Central memory CD8-positive, alpha-beta T cell (primary cell): ENCODE data around the gene FARS2.

Source experiments
- ATAC-seq: fragments of 150-1000 bp; cut with Tn5 transposase; replicated peaks from 2 replicates; pipeline ENCODE4 v1.10.0; 2022; ENCODE audit warnings: mild to moderate bottlenecking, moderate FRiP score, moderate number of reproducible peaks; ENCODE audit not compliant: poor library complexity, severe bottlenecking; ENCODE audit errors: extremely low read depth
- DNase-seq, 2 donors: peaks; one replicate each; pipeline ENCODE4 v3.0.0; 2021; ENCODE audit warnings: low spot score in 2 of 2
- H3K27ac Mint-ChIP-seq: one replicate; pipeline ENCODE4 v1.8.0; 2022; ENCODE audit warnings: low read depth, mild to moderate bottlenecking, moderate library complexity, mixed read lengths
- H3K27me3 Mint-ChIP-seq: one replicate; pipeline ENCODE4 v1.8.0; 2022; ENCODE audit warnings: mixed read lengths
- H3K36me3 Mint-ChIP-seq: one replicate; pipeline ENCODE4 v1.8.0; 2022; ENCODE audit warnings: mild to moderate bottlenecking, moderate library complexity, mixed read lengths; ENCODE audit not compliant: insufficient read depth
- H3K4me1 Mint-ChIP-seq: one replicate; pipeline ENCODE4 v1.8.0; 2022; ENCODE audit warnings: mixed read lengths
- H3K4me3 Mint-ChIP-seq: one replicate; pipeline ENCODE4 v1.8.0; 2022; ENCODE audit warnings: mild to moderate bottlenecking, moderate library complexity, mixed read lengths
- H3K9me3 Mint-ChIP-seq: one replicate; pipeline ENCODE4 v1.8.0; 2022; ENCODE audit warnings: mixed read lengths

FARS2 gene

DNA sequence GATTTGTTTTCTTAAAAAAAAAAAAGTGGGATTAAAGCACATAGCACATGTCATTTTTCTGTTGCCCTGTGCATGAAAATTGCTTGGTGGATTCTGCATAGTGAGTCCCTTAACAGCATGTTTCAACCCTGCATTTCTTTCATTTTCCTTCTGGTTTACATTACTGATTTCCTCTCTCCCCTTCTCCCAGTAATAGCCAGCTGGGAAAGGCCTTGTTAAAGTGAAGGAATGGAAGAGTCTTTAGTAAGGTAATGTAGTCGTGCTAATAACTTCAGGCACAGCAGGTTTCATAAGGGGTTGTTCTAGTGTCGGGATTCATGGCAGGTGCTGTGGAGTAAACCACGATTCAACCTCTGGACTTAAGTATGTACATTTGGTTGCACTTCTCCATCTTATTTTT lies 202.4 kb downstream of the FARS2 start:
- H3K4me3 Mint-ChIP-seq, result no peak overlapping the region
- H3K27ac Mint-ChIP-seq, result no peak overlapping the region
- H3K4me1 Mint-ChIP-seq, result peaks cover 8% of the 10 kb centered on the region
- H3K9me3 Mint-ChIP-seq, result no peaks in the 10 kb centered on the region
- H3K36me3 Mint-ChIP-seq, result peaks cover 2% of the 10 kb centered on the region
- H3K27me3 Mint-ChIP-seq, result no peaks in the 10 kb centered on the region
- ATAC-seq, result no peak
- DNase-seq, result no peak

DNA sequence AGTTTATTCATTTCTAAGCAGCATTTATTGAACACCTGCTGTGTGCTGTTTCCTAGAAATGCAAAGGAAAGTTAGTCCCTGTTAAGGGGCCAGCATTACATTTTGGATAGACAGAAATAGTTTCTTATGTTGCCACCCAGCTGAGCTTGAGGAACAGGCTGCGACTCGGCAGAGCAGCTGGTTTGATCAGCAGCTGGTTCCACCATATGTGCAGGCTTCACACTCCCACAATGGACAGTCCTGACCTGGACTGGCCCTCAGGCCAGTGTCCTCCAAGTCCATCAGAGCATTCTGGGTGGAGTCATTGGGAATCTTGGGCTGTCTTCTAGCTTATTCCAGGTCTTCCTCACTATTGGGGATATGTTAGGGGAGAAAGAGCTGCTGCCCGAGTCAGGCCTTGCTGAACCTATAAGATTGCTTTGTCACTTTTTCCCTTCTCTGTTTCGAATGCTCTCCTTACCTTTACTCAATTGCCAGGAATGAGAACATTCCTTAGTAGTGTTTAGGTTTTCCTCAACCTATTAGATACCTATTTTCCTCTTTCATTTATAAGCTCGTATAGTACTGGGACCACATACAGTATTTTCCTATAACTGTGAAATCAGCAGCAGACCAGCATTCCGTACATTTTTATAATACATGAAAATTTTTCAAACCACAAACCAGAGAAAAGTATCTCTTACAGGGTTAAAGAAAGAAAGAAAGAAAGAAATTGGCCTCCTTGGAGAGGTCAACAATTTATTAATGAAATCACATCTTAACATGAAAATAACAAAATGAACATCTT lies 203.0 kb downstream of the FARS2 start:
- DNase-seq (no peak), ATAC-seq (no peak)
- Mint-ChIP-seq H3K4me3 (no peak overlapping the region), H3K27me3 (no peaks in the 10 kb centered on the region), H3K4me1 (peaks cover 7% of the 10 kb centered on the region), H3K36me3 (peaks cover 2% of the 10 kb centered on the region), H3K27ac (no peak overlapping the region), H3K9me3 (no peaks in the 10 kb centered on the region)

DNA sequence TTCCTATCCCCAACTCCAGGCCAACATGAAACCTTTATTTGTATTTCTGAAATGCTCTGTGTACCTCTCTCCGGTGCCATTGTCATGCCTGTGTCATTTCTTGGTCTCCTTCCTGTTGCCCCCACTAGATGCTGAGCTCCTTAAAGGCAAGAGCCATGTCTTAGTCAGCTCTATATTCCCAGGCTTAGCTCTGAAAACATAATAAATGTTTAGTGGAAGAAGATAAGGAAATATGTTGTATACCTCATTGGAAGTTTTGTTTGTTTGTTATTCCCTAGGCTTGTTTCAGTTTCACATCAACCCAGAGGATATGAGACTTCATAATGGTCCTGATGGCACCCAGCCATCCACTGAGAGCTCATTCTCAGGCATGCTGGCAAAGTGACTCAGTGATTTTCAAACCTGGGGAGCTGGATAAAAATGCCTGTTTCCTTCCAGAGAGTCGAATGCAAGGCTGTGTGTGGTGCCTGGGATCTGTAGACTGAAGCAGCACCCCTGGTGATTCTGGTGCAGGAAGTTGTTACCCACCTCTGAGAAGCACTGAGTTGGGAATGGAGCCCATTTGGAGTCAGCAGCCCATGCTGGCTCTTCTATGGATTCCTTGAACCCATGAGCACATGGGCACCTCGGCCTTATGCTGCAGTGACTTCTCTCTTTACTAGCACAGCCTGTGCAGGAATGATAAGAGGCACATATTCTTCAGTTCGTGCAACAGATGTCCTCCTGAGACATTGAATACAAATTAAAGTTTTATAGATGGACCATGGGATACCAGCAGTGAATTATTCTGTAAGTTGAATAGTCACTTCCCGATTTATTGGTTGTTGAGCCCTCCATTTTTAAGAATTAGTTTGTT lies 205.2 kb downstream of the FARS2 start:
- peaks cover 2% of the 10 kb centered on the region for H3K36me3 Mint-ChIP-seq
- H3K27me3 Mint-ChIP-seq, result no peaks in the 10 kb centered on the region
- no peak for ATAC-seq
- no peak for DNase-seq
- H3K27ac Mint-ChIP-seq, result no peak overlapping the region
- no peaks in the 10 kb centered on the region for H3K9me3 Mint-ChIP-seq
- no peak overlapping the region for H3K4me3 Mint-ChIP-seq
- H3K4me1 Mint-ChIP-seq, result no peaks in the 10 kb centered on the region

DNA sequence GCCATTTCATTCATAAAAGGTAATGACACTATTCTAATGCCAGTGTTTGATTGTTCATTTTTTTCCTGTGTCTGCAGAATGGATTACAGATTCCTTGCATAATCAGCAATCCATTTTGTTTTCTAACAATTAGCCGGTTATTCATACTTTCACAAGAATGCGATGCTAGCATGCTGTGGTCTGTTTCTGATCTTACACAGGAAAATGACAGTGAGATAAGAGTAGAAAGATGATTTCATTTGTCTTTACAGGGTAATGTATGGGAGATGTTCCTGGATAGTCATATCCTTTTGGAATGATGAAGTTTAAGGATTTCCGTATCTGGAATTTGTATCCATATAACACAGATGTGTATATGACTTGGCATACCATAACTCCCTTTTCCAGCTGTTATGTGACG lies 207.3 kb downstream of the FARS2 start:
- no peaks in the 10 kb centered on the region for H3K9me3 Mint-ChIP-seq
- H3K4me3 Mint-ChIP-seq, result no peak overlapping the region
- H3K4me1 Mint-ChIP-seq, result no peaks in the 10 kb centered on the region
- ATAC-seq (no peak), DNase-seq (no peak)
- H3K27me3 Mint-ChIP-seq, result no peaks in the 10 kb centered on the region
- H3K36me3 Mint-ChIP-seq, result peaks cover 2% of the 10 kb centered on the region
- H3K27ac Mint-ChIP-seq, result no peak overlapping the region

DNA sequence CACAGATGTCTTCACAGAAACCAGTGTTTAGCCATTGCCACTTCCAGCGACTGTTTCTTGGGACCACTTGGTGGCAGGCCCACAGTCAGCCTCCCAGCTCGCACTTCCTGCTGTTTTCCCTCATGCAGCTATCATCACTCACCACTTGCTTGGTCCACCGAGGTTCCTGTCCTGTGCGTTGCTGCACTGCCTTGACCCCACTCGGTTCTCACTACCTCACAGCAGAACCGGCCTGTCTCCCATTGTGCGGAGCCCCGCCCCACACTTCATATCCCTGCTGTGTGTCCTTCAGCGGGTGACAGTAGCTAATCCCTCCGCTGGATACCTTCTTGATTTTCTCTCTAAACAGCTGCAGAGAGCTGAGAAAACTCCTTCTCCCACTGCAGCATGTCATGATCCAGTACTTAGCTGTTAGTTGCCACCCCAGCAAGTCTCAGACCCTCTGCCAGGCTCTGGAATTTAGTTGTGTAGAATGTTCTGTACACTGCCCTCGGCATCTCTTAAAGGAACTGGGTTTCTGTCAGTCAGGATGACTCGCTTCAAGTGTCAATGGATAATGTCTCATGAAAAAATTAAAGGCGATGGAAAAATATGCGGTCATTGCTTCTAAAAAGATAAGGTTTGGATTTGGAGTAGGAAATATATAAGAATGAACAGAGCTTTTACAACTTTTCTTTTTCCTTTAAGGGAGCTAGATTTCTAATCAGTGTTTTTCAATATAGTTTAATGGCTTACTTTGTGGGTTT lies 208.0 kb downstream of the FARS2 start:
- Mint-ChIP-seq H3K36me3 (peaks cover 2% of the 10 kb centered on the region), H3K27ac (no peak overlapping the region), H3K27me3 (no peaks in the 10 kb centered on the region)

DNA sequence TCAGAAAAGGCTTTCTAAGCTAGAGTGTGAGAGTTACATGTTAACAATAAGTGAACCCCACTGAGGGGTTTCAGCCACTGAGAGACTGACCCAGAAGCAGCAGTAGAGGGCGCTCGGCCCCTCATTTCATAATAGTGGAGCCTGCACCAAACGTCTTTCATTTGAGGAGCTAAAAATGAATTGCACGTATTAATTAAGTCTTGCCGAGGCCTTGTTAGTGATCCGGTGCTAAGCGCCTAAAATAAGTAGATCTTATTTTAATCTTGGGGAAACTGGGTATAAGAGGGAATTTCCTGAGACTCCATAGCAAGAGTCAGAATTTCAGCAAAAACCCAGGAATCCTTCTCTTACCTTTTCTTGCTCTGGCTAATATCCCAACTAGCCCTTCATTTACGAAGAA lies 209.7 kb downstream of the FARS2 start:
- Mint-ChIP-seq H3K4me3 (no peak overlapping the region), H3K9me3 (no peaks in the 10 kb centered on the region), H3K36me3 (peaks cover 2% of the 10 kb centered on the region), H3K27me3 (no peaks in the 10 kb centered on the region), H3K27ac (no peak overlapping the region), H3K4me1 (no peaks in the 10 kb centered on the region)
- DNase-seq, result peak in 1 of 2 donors; percentile 21
- peak; percentile 60 for ATAC-seq

More for the DNA sequence above, 208.0 kb downstream of the FARS2 start:
- Mint-ChIP-seq H3K4me3 (no peak overlapping the region), H3K9me3 (no peaks in the 10 kb centered on the region), H3K4me1 (no peaks in the 10 kb centered on the region)
- DNase-seq (no peak), ATAC-seq (no peak)

DNA sequence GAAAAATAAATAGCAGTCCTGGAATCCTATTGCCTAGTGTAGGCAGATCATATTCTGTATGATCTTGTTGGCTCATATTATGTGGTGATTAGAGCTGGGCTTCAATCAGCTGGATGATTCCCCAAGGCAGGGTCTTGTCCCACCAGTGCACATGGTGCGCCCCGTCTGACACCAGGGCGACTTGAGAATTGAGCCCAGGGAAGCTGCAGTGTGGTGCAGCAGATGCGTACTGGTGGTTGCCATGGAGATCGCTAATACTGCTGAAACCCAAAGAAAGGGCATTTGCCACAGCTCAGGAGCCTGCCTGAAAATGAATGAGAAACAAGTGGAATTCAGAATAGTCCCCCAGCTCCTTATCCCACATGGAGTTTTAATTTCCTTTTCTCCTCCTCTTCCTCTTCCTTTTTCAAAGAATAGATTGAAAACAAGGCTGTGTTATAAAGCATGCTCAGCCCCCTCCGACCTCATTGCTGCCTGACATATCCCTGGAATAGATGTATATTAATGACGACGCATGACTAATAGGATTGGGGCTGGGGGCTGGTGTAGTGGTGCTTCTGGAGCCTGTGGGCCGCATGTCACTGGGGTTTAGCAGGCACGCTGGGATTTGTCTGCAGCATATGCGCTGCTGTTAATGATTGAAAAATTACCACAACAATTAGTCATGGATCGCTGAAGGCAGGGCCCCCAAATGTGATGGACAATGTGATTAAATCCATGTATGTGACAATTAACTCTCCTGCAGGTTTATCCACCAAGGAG lies 210.5 kb downstream of the FARS2 start:
- Mint-ChIP-seq H3K9me3 (no peaks in the 10 kb centered on the region), H3K27me3 (no peaks in the 10 kb centered on the region), H3K27ac (no peak overlapping the region), H3K4me1 (no peaks in the 10 kb centered on the region), H3K36me3 (peaks cover 2% of the 10 kb centered on the region), H3K4me3 (no peak overlapping the region)
- no peak for DNase-seq
- ATAC-seq, result no peak

DNA sequence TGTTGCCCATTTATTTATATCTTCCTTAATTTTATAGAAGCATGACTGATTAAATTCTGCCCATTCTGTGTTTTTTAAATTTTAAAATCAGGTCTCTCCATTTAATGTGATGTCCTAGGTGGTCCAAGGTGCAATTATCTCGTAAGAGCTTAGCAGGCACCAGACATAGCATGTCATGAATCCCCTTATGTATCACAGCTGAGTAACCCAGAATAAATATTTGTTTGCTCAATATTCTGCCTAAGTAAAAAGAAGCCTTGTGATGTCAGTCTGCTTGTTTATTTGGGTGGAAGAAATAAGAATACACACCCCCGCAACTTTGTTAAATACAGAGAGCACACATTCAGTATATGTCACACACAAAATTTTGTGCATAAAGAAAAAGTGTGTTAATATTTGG lies 211.3 kb downstream of the FARS2 start:
- no peak for DNase-seq
- Mint-ChIP-seq H3K36me3 (peaks cover 2% of the 10 kb centered on the region), H3K4me1 (no peaks in the 10 kb centered on the region), H3K4me3 (no peak overlapping the region), H3K27ac (no peak overlapping the region), H3K9me3 (no peaks in the 10 kb centered on the region), H3K27me3 (no peaks in the 10 kb centered on the region)
- ATAC-seq, result no peak

DNA sequence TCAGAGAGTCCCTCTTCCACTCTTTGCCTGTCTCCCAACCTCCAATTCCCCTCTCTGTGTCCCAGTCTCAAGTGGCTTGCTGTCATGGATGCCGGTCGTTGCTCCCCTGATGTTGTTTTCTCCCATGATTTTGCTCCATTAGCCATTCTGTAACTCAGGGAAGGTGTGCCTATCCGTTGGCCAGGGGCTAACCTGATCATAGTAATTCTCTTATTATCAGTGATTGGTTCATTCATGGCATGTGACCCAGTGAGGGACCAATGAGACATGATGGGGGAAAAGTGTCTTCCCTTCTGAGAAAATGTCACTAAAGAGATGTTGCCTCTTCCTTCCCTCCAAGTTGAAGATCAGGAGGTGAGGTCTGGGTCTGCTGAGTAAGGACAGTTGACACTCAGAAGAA lies 214.5 kb downstream of the FARS2 start:
- no peak overlapping the region for H3K27ac Mint-ChIP-seq
- H3K36me3 Mint-ChIP-seq, result no peaks in the 10 kb centered on the region
- peaks cover under 1% of the 10 kb centered on the region for H3K4me1 Mint-ChIP-seq
- H3K27me3 Mint-ChIP-seq, result no peaks in the 10 kb centered on the region
- no peak overlapping the region for H3K4me3 Mint-ChIP-seq
- no peak for ATAC-seq
- DNase-seq, result no peak
- H3K9me3 Mint-ChIP-seq, result no peaks in the 10 kb centered on the region

DNA sequence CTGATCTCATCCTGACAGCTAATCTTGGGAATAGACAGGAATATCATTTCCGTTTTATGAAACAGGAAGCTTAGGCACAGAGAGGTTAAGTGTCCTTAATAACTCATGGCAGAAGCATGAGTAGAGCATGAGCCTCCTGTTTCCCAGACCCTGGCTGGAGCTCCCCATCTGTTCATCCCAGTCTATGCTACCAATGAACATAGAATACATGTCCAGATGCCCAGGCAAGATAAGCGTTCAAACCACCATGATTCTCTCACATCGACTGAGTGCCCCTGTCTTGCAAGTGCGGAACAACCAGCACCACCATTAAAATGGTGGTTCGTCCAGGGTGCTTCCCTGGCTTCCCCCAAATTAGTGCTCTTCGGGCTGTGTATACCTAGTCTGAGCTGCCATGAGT lies 217.1 kb downstream of the FARS2 start:
- no peaks in the 10 kb centered on the region for H3K27me3 Mint-ChIP-seq
- H3K4me3 Mint-ChIP-seq, result no peak overlapping the region
- no peak for ATAC-seq
- H3K36me3 Mint-ChIP-seq, result no peaks in the 10 kb centered on the region
- H3K27ac Mint-ChIP-seq, result no peak overlapping the region
- DNase-seq, result no peak
- peaks cover 5% of the 10 kb centered on the region for H3K4me1 Mint-ChIP-seq
- H3K9me3 Mint-ChIP-seq, result no peaks in the 10 kb centered on the region

DNA sequence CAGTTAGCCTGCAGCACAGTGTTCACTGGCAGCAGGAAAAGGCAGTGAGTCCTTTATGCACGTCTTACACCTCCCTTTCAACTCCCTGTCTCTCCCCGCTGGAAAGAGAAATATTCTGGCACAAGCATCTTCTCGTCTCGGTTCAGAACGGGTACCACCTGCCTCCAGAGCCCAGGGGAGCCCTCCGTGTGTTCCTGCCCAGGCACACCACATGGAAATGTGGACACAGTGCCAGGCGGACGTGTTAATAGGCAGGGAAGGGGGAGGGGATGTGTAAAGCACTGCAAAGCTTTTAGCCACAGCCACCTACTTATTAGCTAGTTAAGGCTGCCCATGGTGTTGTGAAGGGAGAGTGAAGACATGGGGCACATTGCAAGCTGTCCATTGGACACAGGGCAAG lies 219.7 kb downstream of the FARS2 start:
- Mint-ChIP-seq H3K4me3 (no peak overlapping the region), H3K36me3 (no peaks in the 10 kb centered on the region), H3K27me3 (no peaks in the 10 kb centered on the region), H3K4me1 (peaks cover 6% of the 10 kb centered on the region), H3K27ac (no peak overlapping the region), H3K9me3 (no peaks in the 10 kb centered on the region)
- no peak for ATAC-seq
- DNase-seq, result no peak

DNA sequence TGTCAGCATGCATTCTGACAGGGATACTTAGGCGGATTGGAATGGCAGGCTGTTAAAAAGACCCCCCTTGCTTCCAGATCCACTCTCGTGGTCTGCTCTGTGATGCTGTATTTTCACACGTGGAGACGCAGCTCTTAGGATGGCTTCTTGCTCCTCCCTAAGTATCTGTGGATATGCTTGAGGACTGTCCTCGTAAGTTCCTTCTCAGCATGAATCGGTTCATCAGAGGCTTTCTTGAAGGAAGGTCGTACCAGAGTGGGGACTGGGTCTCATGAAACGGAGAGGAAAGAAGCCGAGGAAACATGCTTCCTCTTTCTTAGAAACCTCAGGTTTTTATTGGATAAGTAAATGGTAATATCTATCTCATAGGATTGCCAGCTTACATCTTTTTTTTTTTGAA lies 220.4 kb downstream of the FARS2 start:
- H3K27ac Mint-ChIP-seq, result no peak overlapping the region
- no peaks in the 10 kb centered on the region for H3K36me3 Mint-ChIP-seq
- no peaks in the 10 kb centered on the region for H3K27me3 Mint-ChIP-seq
- peaks cover 10% of the 10 kb centered on the region for H3K4me1 Mint-ChIP-seq
- DNase-seq (no peak), ATAC-seq (no peak)
- H3K4me3 Mint-ChIP-seq, result no peak overlapping the region
- no peaks in the 10 kb centered on the region for H3K9me3 Mint-ChIP-seq
